NCI-H1048 (cell line): ENCODE results near the gene APOA5.
"Not testable (repeated sequence)": the region's sequence is repeated elsewhere in the genome, so short reads cannot be mapped to it uniquely, and the experiment has no call there.

Experiments used
- DNase-seq: peaks from one replicate; lab custom pipeline; 2025; lab: John Stamatoyannopoulos, UW

Gene APOA5, protein sequence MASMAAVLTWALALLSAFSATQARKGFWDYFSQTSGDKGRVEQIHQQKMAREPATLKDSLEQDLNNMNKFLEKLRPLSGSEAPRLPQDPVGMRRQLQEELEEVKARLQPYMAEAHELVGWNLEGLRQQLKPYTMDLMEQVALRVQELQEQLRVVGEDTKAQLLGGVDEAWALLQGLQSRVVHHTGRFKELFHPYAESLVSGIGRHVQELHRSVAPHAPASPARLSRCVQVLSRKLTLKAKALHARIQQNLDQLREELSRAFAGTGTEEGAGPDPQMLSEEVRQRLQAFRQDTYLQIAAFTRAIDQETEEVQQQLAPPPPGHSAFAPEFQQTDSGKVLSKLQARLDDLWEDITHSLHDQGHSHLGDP

DNA sequence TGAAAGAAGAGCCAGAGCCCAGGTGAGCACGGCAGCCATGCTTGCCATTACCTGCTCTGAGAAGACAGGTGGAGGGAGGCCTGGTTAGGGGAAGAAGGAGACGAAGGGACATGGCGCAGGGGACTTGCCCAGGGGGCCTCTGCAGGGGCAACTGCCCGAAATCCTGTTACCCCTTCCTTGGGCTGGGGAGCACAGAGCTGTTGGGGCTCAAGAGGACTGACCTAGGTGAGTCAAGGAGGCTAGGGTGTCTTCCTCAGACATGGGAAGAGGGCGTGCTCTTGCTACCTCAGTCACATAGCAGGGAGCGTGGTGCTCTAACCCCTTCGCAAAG is at the start of gene APOA5:
TSS of gene APOA5 (minus strand) at position 67 of the 331 bp plus-strand sequence. CDS start at position 48, 19 bp downstream.
- no peak for DNase-seq

DNA sequence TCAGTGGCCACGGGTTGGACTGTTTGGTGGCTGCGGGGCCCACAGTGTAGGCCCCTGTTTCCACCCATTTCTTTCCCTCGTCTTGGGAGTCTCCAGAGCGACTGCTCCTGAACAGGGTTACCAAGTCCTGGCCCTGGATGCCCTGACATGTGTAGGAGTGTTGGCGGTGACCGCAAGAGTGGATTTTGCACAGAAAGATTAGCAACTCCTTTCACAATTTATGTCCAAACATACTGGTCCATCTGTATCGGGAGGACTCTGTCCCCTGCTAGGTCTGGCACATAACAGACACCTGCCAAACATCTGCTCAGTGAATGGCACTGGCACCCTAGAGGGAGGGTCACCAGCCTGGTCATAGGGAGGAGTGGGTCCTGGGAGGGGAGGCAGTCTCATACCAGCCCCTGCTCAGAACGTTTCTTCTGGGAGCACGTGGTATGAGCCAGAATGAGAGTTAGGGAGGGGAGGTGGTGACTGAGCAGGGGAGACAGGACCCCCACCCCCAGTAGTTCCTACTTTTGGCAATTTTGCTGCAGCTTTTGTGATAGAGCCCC is 49.1 kb upstream of the APOA5 start:
- no peak for DNase-seq

DNA sequence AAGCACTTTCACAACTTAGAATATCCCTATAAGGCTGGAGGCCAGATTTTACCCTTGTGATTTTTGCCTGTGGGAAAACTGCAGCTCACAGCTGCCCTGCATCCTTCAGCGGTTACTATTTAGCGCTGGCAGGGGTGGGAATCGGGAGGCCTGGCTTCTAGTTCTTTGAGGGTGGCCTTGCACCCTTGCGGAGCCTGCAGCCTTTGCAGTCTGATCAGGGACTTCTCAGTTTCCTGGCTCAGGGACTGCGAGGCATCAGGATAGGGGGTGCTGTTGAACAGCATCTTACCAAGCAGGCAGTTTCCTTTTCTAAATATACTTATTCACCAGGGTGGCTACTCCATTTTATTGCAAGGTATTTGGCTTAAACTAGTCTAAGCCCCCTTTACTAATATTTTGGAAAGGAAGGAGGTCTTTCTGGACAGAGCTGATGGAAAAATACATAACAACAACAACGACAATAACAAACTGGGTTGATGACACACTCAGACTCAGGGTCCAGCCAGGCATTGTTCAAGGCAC is 48.6 kb upstream of the APOA5 start:
- DNase-seq, result no peak

DNA sequence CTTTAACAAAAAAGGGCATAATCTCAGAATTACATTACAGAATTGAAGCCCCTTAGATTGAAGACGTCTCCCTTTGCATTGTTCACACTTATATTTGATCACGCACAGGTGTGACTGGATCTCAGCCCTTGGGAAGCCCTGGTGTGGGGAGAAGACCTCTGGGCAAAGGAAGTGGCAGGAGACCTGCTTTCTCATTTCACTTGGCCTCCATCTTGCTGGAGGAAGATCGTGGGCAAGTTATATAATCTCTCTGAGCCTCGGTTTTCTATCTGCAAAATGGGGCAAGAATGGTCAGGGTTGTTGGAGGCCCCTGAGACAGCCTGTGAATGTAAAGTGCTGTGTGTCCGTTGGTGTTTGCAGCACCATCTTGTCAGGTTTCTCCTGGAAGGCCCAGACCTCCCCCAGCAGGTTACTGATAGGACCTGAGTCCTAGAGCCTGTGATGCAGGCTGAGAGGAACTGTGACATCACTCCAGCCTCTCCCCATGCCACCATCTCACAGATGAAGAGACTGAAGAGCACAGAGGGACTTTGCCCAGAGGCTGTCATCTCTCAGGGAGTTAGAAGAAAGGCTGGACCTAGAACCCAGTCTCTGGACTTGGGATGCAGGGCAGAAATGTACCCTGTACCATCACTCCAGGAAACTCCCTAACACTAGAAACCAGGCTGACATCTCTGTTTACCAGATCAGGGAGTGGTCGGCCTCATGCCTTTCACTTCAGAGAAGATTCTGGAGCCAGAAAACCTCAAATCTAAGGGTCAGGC is 46.8 kb upstream of the APOA5 start:
- DNase-seq, result no peak

DNA sequence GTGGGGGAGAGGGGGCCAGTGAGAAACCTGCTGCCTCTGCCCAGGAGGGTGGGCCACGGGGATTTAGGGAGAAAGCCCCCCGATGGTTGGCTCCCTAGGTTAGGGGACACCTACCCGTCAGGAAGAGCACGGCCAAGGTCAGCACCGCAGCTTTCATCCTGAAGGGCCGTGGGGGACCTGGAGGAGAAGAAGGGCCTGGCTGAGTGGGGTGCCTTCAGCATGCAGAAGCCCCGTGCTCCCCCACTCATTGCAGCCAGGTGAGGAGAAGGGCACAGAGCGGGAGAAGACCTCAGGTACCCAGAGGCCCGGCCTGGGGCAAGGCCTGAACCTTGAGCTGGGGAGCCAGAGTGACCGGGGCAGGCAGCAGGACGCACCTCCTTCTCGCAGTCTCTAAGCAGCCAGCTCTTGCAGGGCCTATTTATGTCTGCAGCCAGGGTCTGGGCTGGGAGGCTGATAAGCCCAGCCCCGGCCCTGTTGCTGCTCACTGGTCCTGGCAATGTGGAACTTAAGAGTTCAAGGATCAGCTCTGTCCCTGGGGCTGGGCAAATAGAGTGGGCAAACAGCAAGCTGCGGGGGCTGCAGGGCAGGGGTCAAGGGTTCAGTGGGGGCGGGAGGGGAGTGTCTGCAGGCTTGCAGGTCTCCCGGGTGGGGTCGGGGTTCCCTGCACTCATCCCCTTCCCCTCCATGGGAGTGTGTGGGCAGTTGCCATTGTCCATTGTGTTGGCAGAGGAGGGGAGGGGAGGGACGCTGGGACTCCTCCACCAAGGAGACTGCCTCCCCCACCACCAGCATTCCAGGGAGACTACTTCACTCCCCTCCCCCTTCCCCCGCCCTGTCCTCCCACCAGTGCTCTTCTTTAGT is 45.8 kb upstream of the APOA5 start, which contains the start of gene APOA1:
TSS of gene APOA1 (minus strand) at position 392 of the 861 bp plus-strand sequence. CDS start at position 157, 235 bp downstream.
- DNase-seq, result no peak

DNA sequence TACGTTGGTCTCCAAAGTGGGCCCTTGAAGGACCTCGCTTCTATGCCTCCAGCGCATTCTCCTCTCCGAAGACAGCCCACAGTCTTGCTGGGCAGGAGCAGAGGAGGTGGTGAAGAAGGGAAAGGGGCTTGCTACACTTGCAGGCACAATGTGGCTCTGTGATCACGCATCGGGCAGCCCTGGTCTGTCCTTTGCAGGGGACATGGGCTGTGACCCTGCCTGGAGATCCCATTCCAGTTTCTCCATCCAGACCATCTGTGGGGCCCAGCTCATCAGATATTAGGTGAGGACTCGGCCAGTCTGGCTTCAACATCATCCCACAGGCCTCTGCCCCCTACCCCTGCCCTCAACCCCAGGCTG is 44.9 kb upstream of the APOA5 start:
- DNase-seq, result no peak

DNA sequence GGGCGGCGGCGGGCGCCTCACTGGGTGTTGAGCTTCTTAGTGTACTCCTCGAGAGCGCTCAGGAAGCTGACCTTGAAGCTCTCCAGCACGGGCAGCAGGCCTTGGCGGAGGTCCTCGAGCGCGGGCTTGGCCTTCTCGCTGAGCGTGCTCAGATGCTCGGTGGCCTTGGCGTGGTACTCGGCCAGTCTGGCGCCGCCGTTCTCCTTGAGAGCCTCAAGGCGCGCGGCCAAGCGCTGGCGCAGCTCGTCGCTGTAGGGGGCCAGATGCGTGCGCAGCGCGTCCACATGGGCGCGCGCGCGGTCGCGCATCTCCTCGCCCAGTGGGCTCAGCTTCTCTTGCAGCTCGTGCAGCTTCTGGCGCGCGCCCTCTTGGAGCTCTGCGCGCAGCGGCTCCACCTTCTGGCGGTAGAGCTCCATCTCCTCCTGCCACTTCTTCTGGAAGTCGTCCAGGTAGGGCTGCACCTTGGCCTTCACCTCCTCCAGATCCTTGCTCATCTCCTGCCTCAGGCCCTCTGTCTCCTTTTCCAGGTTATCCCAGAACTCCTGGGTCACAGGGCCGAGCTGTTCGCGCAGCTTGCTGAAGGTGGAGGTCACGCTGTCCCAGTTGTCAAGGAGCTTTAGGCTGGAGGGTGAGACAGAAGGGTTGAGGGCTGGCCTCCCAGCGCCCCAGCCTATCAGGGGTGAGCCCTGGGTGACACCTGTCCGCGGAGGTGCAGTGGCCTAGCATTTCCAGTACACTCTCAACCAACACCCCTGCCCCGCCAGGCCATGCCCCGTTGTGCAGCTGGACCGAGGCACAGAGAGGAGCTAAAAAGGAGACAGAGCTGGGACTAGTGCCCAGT is 44.3 kb upstream of the APOA5 start:
- DNase-seq, result peak; percentile 69

DNA sequence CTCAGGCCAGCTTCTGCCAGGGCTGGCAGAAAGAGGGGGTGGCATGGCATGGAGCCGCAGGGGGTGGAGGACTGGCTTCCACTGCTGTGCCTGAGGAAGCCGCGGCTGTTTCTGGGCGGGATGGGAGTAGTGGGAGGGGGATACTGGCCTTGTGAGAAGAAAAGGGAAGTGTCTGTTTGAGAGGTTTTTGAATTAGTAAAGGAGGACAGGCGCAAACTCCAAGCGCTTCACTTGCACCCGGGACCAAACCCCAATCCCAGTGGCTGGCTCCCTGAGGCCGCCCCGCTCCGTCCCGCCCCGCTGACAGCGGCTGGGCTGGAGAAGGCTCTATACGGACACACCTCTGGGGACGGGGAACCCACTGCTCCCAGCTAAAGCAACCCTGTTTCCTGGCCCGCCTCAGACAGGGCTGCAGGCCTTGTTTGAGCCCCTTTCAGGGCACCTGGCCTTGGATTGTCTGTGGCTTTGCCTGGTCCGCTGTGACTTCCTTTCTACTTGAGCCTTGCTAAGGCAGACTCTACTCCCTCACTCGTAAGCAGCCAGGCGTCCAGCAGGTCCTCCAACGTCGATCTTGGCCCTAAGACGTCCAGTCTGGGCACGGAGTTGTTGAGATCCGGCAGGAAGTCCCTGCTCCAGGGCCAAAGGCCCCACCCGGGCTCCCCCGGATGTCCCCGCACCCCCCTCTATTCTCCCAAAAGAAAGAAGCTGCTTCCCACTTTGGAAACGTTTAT is 43.5 kb upstream of the APOA5 start:
- no peak for DNase-seq

DNA sequence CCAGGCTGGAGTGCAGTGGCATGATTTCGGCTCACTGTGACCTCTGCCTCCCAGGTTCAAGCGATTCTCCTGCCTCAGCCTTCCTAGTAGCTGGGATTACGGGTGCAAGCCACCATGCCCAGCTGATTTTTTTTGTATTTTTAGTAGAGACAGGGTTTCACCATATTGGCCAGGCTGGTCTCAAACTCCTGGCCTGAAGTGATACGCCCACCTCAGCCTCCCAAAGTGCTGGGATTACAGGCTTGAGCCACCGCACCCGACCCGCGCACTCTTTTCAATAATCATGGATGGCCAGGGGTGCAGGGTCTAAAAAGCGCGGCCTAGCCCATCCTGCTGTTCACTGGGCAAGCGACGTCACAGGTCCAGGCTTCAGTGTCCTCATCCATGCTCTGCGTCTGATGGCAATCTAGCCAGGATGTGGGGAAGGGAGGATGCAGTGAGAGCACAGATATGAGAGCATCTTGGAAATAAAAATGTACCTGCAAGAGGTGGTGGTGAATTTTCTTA is 42.9 kb upstream of the APOA5 start:
- not testable (repeated sequence) for DNase-seq

DNA sequence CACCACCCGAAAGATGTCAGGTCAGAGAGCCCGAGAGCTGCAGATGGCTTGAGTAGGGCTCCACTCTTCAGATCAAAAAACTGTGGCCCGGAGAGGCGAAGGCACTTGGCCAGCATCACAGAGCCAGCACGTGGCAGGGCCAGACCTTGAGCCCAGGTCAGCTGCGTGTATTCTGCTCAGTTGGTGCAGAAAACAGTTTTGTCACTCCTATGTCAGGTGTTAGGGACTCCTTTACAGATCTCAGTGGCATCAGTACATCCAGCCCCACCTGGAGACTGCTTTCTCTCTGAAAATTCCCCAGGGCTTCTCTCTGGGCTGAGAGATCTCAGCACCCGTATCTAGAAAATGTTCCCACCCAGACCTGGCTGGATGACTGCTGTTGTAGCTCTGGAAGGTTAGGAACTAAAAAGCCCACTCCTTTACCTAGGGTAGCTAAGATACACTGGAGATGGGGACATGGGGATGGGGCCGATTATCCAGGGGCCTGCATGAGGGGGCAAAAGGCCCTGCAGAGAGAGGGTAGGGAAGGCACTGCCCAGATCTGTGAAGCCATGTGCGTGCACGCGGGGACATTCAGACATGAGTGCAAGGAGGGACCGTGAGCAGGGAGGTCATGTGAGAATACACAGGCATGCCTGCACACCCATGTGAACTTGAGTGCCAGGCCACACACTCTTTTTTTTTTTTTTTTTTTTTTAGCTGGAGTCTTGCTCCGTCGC is 42.3 kb upstream of the APOA5 start:
- no peak for DNase-seq

DNA sequence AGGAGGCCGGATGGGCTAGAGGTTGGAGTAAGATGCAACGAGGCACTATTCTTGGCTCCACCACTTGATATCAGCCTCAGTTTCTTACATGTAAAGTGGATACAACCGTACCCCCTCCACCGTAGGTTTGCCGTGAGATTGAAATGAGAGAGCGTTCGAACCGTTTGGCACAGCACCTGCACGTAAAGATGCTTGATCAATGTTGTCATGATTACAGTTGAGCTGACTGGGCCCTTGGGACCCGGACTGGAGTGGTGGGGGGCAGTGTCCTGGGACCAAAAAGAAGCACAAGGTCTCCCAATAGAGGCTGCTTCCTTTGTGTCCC is 41.8 kb upstream of the APOA5 start:
- no peak for DNase-seq

DNA sequence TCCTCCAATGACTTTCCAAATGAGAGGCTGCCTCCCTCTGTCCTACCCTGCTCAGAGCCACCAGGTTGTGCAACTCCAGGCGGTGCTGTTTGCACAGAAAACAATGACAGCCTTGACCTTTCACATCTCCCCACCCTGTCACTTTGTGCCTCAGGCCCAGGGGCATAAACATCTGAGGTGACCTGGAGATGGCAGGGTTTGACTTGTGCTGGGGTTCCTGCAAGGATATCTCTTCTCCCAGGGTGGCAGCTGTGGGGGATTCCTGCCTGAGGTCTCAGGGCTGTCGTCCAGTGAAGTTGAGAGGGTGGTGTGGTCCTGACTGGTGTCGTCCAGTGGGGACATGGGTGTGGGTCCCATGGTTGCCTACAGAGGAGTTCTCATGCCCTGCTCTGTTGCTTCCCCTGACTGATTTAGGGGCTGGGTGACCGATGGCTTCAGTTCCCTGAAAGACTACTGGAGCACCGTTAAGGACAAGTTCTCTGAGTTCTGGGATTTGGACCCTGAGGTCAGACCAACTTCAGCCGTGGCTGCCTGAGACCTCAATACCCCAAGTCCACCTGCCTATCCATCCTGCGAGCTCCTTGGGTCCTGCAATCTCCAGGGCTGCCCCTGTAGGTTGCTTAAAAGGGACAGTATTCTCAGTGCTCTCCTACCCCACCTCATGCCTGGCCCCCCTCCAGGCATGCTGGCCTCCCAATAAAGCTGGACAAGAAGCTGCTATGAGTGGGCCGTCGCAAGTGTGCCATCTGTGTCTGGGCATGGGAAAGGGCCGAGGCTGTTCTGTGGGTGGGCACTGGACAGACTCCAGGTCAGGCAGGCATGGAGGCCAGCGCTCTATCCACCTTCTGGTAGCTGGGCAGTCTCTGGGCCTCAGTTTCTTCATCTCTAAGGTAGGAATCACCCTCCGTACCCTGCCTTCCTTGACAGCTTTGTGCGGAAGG is 40.9 kb upstream of the APOA5 start:
- DNase-seq, result no peak

DNA sequence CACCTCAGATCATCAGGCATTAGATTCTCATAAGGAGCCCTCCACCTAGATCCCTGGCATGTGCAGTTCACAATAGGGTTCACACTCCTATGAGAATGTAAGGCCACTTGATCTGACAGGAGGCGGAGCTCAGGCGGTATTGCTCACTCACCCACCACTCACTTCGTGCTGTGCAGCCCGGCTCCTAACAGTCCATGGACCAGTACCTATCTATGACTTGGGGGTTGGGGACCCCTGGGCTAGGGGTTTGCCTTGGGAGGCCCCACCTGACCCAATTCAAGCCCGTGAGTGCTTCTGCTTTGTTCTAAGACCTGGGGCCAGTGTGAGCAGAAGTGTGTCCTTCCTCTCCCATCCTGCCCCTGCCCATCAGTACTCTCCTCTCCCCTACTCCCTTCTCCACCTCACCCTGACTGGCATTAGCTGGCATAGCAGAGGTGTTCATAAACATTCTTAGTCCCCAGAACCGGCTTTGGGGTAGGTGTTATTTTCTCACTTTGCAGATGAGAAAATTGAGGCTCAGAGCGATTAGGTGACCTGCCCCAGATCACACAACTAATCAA is 40.2 kb upstream of the APOA5 start:
- no peak for DNase-seq

DNA sequence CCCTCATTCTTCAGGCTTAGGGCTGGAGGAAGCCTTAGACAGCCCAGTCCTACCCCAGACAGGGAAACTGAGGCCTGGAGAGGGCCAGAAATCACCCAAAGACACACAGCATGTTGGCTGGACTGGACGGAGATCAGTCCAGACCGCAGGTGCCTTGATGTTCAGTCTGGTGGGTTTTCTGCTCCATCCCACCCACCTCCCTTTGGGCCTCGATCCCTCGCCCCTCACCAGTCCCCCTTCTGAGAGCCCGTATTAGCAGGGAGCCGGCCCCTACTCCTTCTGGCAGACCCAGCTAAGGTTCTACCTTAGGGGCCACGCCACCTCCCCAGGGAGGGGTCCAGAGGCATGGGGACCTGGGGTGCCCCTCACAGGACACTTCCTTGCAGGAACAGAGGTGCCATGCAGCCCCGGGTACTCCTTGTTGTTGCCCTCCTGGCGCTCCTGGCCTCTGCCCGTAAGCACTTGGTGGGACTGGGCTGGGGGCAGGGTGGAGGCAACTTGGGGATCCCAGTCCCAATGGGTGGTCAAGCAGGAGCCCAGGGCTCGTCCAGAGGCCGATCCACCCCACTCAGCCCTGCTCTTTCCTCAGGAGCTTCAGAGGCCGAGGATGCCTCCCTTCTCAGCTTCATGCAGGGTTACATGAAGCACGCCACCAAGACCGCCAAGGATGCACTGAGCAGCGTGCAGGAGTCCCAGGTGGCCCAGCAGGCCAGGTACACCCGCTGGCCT is 38.7 kb upstream of the APOA5 start:
- DNase-seq, result no peak

DNA sequence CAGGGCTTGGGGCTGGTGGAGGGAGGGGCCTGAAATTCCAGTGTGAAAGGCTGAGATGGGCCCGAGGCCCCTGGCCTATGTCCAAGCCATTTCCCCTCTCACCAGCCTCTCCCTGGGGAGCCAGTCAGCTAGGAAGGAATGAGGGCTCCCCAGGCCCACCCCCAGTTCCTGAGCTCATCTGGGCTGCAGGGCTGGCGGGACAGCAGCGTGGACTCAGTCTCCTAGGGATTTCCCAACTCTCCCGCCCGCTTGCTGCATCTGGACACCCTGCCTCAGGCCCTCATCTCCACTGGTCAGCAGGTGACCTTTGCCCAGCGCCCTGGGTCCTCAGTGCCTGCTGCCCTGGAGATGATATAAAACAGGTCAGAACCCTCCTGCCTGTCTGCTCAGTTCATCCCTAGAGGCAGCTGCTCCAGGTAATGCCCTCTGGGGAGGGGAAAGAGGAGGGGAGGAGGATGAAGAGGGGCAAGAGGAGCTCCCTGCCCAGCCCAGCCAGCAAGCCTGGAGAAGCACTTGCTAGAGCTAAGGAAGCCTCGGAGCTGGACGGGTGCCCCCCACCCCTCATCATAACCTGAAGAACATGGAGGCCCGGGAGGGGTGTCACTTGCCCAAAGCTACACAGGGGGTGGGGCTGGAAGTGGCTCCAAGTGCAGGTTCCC is 38.0 kb upstream of the APOA5 start, which contains the start of gene APOC3:
TSS of gene APOC3 (plus strand) at position 383 of the 659 bp plus-strand sequence. CDS start 676 bp downstream, outside the sequence.
- DNase-seq, result no peak

DNA sequence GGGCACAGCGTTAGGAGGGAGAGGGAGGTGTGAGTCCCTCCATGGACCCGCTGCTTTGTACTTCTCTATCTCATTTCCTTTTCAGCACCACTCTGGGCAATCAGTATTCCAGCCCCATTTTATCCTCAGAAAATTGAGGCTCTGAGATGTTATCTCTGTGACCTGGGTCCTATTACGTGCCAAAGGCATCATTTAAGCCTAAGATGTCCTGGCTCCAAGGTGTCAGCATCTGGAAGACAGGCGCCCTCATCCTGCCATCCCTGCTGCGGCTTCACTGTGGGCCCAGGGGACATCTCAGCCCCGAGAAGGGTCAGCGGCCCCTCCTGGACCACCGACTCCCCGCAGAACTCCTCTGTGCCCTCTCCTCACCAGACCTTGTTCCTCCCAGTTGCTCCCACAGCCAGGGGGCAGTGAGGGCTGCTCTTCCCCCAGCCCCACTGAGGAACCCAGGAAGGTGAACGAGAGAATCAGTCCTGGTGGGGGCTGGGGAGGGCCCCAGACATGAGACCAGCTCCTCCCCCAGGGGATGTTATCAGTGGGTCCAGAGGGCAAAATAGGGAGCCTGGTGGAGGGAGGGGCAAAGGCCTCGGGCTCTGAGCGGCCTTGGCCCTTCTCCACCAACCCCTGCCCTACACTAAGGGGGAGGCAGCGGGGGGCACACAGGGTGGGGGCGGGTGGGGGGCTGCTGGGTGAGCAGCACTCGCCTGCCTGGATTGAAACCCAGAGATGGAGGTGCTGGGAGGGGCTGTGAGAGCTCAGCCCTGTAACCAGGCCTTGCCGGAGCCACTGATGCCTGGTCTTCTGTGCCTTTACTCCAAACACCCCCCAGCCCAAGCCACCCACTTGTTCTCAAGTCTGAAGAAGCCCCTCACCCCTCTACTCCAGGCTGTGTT is 37.2 kb upstream of the APOA5 start:
- no peak for DNase-seq
